Prostate gland (tissue), 2 donors: Measurements from ENCODE around the gene HEXA. TPM values are rescaled to one million over a fixed set of nuclear protein-coding genes. Genes with fewer than 3 reads are reported as not detected.

Experiments used
- DNase-seq: peaks from one replicate; pipeline ENCODE4 v3.0.0-alpha.2; 2019; ENCODE audit warnings: low spot score
- H3K27ac ChIP-seq, 2 donors: fragments of 200-600 bp; sonication (generic); 2 replicates each; pipeline ENCODE4 v1.5.1; 2017 to 2019
- H3K27me3 ChIP-seq: fragments of 200-600 bp; sonication (generic); replicated peaks from 2 replicates; pipeline ENCODE4 v1.5.1; 2019; ENCODE audit not compliant: insufficient read depth
- H3K36me3 ChIP-seq, 2 donors: fragments of 200-600 bp; sonication (generic); 1 replicate in 1 of 2; 2 replicates in 1 of 2; pipeline versions ENCODE4 v1.5.1 to v1.8.1; 2017 to 2019
- H3K4me1 ChIP-seq: fragments of 200-600 bp; sonication (generic); replicated peaks from 2 replicates; pipeline ENCODE4 v1.5.1; 2019
- H3K4me3 ChIP-seq, 2 donors: fragments of 200-600 bp; sonication (generic); 2 replicates each; pipeline ENCODE4 v1.5.1; 2017 to 2019
- H3K9me3 ChIP-seq: fragments of 200-600 bp; sonication (generic); 2 replicates; pipeline ENCODE4 v1.5.1; 2017
- CTCF ChIP-seq, 4 experiments: fragments of 200-600 bp in 2 of 4; fragments of 450-650 bp in 2 of 4; sonication (generic) in 2 of 4; IDR thresholded peaks; 1 replicate in 3 of 4; 2 replicates in 1 of 4; pipeline ENCODE4 v1.5.1; 2016 to 2019; ENCODE audit warnings: antibody characterized with exemption in 4 of 4, mild to moderate bottlenecking in 2 of 4, moderate library complexity in 2 of 4
- POLR2A ChIP-seq: fragments of 450-650 bp; IDR thresholded peaks from one replicate; pipeline ENCODE4 v1.6.1; 2016; ENCODE audit warnings: antibody characterized with exemption, mild to moderate bottlenecking
- POLR2AphosphoS5 ChIP-seq: sonication (generic); formaldehyde crosslinking; IDR thresholded peaks from one replicate; pipeline ENCODE4 v1.6.1; 2017; ENCODE audit warnings: antibody characterized with exemption
- WGBS: methylation state at CpG from one replicate; pipeline ENCODE4 v1.1.5; 2018; 5-methylcytosine and 5-hydroxymethylcytosine counted together
- intact Hi-C: fragments of 100-400 bp; cut with DNase I; formaldehyde crosslinking; loops from one replicate; pipeline ENCODE4 v1.14.2; 2022
- total RNA-seq, 2 donors: library from RNA; depleted of rRNA; stranded (reverse); fragments of >200 nt; gene quantifications; one replicate each; pipeline ENCODE4 v1.1.0, GENCODE V29; 2016

Gene HEXA
- total RNA-seq, 2 donors from 2014 or later: 78.1 to 176 TPM

- intact Hi-C loops: no loop called here
- no peak for DNase-seq
- no peak for TF ChIP-seq CTCF (IDR thresholded peaks at IDR 0.05)
- TF ChIP-seq POLR2A: no peak
- TF ChIP-seq POLR2AphosphoS5: no peak
- Histone ChIP-seq H3K4me3 (no peak overlapping the region), H3K27ac (no peak overlapping the region), H3K9me3 (no peaks in the 10 kb centered on the region), H3K27me3 (no peaks in the 10 kb centered on the region), H3K4me1 (peaks cover 3% of the 10 kb centered on the region), H3K36me3 (no peaks in the 10 kb centered on the region)
- 89% methylated on average over 2 of the region's 2 CpGs for WGBS
Observed at GRCh38 chr15:72368325-72368724, 7.5 kb downstream of the HEXA start.

DNA sequence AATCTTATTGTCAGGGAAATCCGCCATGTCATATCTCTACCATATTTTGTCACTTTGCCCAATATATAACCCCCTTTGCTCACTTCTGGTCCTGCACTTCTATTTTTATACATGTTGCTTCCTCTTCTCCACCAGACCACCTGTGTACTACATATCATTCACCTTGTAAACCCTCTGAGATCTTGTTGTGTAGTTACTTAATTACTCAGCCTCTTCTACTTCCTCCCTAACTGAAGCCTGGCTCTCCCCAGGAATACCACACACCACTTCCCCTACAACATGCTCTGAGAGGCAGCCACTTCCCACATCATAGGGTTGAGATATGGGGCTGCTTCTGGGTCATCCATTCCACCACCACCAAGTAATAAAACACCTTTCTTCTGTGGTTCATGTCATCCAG, 10.0 kb downstream of the HEXA start:
- 79% methylated on average over 1 of the region's 1 CpG for WGBS
- Histone ChIP-seq H3K4me3 (no peak overlapping the region), H3K4me1 (peaks cover 3% of the 10 kb centered on the region), H3K27me3 (no peaks in the 10 kb centered on the region), H3K27ac (no peak overlapping the region), H3K36me3 (no peaks in the 10 kb centered on the region), H3K9me3 (no peaks in the 10 kb centered on the region)
- no peak for DNase-seq
- TF ChIP-seq POLR2AphosphoS5 (no peak), CTCF (IDR thresholded peaks at IDR 0.05) (no peak), POLR2A (no peak)
- intact Hi-C loops: no loop called here

DNA sequence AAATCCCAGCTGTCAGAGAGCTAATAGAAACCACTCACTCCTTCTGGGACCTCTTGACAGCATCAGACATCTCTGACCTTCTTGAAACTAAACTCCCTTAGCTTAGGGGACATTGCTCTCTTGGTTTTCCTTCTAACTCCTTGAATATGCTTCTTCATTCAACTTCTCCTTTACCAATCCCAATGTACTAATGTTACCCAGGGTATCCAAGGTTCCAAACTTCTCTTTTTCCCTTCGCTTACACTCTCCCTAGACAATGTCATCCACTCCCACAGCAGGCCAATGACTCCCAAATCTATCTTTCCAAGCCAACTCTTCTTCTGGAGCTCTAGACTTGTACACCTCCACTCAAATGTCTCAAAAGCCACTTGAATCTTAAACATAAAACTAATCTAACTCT, 14.6 kb downstream of the HEXA start:
- 94% methylated on average over 1 of the region's 1 CpG for WGBS
- intact Hi-C loops: no loop called here
- Histone ChIP-seq H3K9me3 (no peaks in the 10 kb centered on the region), H3K36me3 (no peaks in the 10 kb centered on the region), H3K4me1 (peaks cover 3% of the 10 kb centered on the region), H3K27ac (no peak overlapping the region), H3K27me3 (no peaks in the 10 kb centered on the region), H3K4me3 (no peak overlapping the region)
- TF ChIP-seq POLR2A (no peak), CTCF (IDR thresholded peaks at IDR 0.05) (no peak), POLR2AphosphoS5 (no peak)
- no peak for DNase-seq

DNA sequence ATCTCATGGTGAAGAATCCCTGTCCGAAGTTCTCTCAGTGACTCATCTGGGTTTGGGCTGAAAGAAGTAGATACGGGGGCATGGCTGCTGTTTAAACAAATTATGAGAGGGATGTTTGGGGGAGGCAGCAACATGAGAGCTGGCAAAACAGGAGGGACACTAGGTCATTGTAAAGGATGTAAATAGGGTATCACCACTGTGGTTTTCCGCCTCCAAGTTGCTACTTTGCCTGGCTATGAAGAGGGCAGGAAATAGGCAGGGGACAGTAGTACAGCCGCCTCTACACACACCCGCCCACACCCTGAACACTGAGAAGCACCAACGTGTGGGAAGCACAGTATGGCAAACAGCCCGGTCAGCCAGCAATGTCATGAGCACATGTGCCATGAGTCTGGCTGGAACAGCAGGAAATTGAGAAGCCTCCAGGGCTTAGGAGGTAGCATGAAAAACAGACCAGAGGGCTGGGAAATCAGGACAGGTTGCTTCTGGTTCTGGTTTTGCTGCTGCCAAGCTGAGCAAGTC, 17.1 kb downstream of the HEXA start:
- intact Hi-C loops: no loop called here
- Histone ChIP-seq H3K27ac (peak overlapping the region; percentile 56 to 80), H3K27me3 (no peaks in the 10 kb centered on the region), H3K36me3 (peaks cover 7 to 9% of the 10 kb centered on the region in 2 donors), H3K4me3 (no peak overlapping the region), H3K9me3 (no peaks in the 10 kb centered on the region), H3K4me1 (peaks cover 3% of the 10 kb centered on the region)
- WGBS: 42% methylated on average over 7 of the region's 7 CpGs
- DNase-seq: peak; percentile 94
- TF ChIP-seq POLR2AphosphoS5 (peak; percentile 94), CTCF (IDR thresholded peaks at IDR 0.05) (no peak)

GRCh38 chr15:72358121-72358520, 17.7 kb downstream of the HEXA start:
- 85% methylated on average over 3 of the region's 3 CpGs for WGBS
- Histone ChIP-seq H3K27me3 (no peaks in the 10 kb centered on the region), H3K4me1 (peaks cover 3% of the 10 kb centered on the region), H3K36me3 (peaks cover 7 to 9% of the 10 kb centered on the region in 2 donors), H3K27ac (peak overlapping the region; percentile 26 to 80), H3K4me3 (no peak overlapping the region), H3K9me3 (no peaks in the 10 kb centered on the region)
- intact Hi-C loops: no loop called here
- no peak for TF ChIP-seq POLR2AphosphoS5
- no peak for TF ChIP-seq CTCF (IDR thresholded peaks at IDR 0.05)
- TF ChIP-seq POLR2A: no peak
- DNase-seq: no peak
